Measurements from ENCODE around the gene PDIA5.

DNA sequence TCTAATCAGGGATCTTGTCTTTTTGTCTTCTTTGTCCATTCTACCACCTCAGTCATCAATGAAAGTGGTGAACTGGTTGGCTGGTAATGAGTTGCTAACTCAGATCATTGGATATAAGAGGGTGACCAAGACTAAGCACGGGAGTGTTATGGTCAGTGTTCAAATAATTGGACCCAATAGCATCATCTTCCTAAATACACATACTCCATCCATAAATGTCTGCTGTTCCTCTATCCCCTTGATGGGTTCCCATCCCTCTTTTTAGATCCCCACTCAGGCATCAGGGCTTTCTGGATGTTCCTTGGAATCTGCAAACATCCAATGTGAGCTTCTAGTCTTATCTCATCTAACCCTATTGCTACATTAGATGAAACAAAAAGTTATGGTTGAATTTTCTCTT, 42.8 kb upstream of the PDIA5 start:
- TF ChIP-seq EZH2 (IDR thresholded peaks at IDR 0.05; ENCODE audit: low read length): no peak
- no peak for TF ChIP-seq CTCF (optimal IDR thresholded peaks at IDR 0.05 in 1 of 3, IDR thresholded peaks at IDR 0.05 in 1 of 3, conservative IDR thresholded peaks at IDR 0.05 in 1 of 3; ENCODE audit: extremely low read depth in 1 of 3, insufficient read depth in 2 of 3, low read length in 3 of 3)

Data from keratinocyte (primary cell).